Upper lobe of right lung (tissue), 1 donor: ENCODE data around the gene CHMP4B. TPM values are rescaled to one million over a fixed set of nuclear protein-coding genes. Genes with fewer than 3 reads are reported as not detected.

Experiments used
- ATAC-seq: fragments of 200-7000 bp; cut with Tn5 transposase; one replicate; pipeline ENCODE4 v1.9.1; 2020; ENCODE audit warnings: mild to moderate bottlenecking, moderate library complexity
- DNase-seq: peaks from one replicate; pipeline ENCODE4 v3.0.0-alpha.2; 2020
- H3K27ac ChIP-seq: fragments of 200-600 bp; one replicate; pipeline ENCODE4 v1.8.0; 2022
- H3K27me3 ChIP-seq: fragments of 200-600 bp; one replicate; pipeline ENCODE4 v1.8.0; 2022; ENCODE audit warnings: mild to moderate bottlenecking
- H3K36me3 ChIP-seq: fragments of 200-600 bp; one replicate; pipeline ENCODE4 v1.8.0; 2022
- H3K4me1 ChIP-seq: fragments of 200-600 bp; one replicate; pipeline ENCODE4 v1.8.0; 2022
- H3K4me3 ChIP-seq: fragments of 200-600 bp; one replicate; pipeline ENCODE4 v1.8.0; 2022; ENCODE audit warnings: mild to moderate bottlenecking
- H3K9me3 ChIP-seq: fragments of 200-600 bp; one replicate; pipeline ENCODE4 v1.8.0; 2022
- intact Hi-C: fragments of 100-400 bp; cut with DNase I; formaldehyde crosslinking; loops from one replicate; pipeline ENCODE4 v1.11.0; 2022
- total RNA-seq: library from RNA; stranded (reverse); fragmentation: NEBNext Ultra II Directional; extraction: Animal tissue kit (Norgen Biotek cat#: 25700); gene quantifications from one replicate; pipeline ENCODE4 v1.2.1, GENCODE V29; 2021
- TF ChIP-seq, protein P1 (sequence below): fragments of 200-600 bp; IDR thresholded peaks from one replicate; pipeline ENCODE4 v1.8.0; 2022; ENCODE audit warnings: antibody characterized with exemption
- donor health status: DM: no; HTN: yes; CAD: no; lungs with severe emphysema.

CHMP4B gene
- total RNA-seq, 1 donor from 2014 or later, result 86.6 TPM

DNA sequence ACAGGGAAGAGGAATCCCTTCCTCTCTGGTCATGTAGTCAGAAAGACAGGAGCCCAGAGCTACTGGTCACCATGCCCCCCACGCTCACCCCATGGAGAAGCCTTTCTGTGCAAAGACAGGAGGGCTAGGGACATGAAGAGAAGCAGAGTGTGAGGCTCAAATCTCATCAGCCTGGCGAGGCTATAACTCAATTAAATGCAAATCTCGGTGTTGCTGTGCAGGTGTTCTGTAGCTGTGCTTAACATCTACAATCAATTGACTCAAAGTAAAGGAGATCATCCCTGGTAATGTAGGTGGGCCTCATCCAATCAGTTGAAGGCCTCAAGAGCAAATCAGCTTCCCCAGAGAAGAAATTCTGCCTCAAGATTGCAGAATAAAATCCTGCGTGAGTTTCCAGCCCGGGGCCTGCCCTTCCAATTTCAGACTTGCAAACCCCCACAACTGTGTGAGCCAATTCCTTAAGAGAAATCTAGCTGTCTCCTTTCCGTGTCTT is 64.4 kb downstream of the CHMP4B start:
- peaks cover 4% of the 10 kb centered on the region for H3K4me1 ChIP-seq
- H3K36me3 ChIP-seq, result no peaks in the 10 kb centered on the region
- intact Hi-C loops, result no loop called here
- H3K27me3 ChIP-seq, result no peaks in the 10 kb centered on the region
- peaks cover 8% of the 10 kb centered on the region for H3K9me3 ChIP-seq
- TF ChIP-seq, protein P1, sequence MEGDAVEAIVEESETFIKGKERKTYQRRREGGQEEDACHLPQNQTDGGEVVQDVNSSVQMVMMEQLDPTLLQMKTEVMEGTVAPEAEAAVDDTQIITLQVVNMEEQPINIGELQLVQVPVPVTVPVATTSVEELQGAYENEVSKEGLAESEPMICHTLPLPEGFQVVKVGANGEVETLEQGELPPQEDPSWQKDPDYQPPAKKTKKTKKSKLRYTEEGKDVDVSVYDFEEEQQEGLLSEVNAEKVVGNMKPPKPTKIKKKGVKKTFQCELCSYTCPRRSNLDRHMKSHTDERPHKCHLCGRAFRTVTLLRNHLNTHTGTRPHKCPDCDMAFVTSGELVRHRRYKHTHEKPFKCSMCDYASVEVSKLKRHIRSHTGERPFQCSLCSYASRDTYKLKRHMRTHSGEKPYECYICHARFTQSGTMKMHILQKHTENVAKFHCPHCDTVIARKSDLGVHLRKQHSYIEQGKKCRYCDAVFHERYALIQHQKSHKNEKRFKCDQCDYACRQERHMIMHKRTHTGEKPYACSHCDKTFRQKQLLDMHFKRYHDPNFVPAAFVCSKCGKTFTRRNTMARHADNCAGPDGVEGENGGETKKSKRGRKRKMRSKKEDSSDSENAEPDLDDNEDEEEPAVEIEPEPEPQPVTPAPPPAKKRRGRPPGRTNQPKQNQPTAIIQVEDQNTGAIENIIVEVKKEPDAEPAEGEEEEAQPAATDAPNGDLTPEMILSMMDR, result no peak
- no peak overlapping the region for H3K4me3 ChIP-seq
- no peak overlapping the region for H3K27ac ChIP-seq
- no peak for ATAC-seq
- no peak for DNase-seq

DNA sequence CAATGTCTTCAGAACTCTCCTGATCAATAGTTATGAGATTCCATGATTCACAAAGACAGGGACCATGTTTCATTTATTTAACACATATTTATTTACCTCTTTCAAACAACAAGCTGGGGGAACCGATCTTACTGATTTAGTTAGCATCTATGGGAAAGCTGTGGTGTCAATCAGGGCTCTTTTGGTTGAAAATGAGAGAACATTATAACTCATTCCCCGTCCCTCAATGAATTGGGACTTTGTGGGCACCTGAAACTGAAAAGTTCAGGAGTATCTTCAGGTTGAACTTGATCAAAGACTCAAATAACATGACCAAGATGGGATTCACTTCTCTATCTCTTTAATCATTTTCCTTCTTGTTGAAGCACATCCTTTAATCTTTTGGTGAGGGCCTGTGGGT is 67.4 kb downstream of the CHMP4B start:
- Histone ChIP-seq H3K27me3 (no peaks in the 10 kb centered on the region), H3K9me3 (peaks cover 8% of the 10 kb centered on the region), H3K36me3 (no peaks in the 10 kb centered on the region), H3K4me1 (no peaks in the 10 kb centered on the region), H3K4me3 (no peak overlapping the region), H3K27ac (no peak overlapping the region)
- intact Hi-C loops, result no loop called here
- DNase-seq (no peak), ATAC-seq (no peak)
- TF ChIP-seq, protein P1, result no peak

DNA sequence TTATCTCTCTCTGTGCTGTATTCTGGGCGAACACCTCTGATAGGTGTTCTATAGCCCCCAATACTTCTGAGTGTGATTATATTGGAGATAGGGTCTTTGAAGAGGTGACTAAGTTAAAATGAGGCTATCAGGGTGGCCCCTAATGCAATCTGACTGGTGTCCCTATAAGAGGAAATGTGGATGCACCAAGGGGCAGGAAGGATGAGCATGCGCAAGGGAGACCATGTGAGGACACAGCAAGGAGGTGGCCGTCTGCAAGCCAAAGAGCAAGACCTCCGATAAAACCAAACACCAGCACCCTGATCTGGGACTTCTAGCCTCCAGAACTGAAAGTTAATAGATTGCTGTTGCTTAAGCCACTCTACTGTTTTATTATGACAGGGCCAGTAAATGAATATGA is 69.2 kb downstream of the CHMP4B start:
- Histone ChIP-seq H3K4me1 (no peaks in the 10 kb centered on the region), H3K27me3 (no peaks in the 10 kb centered on the region), H3K4me3 (no peak overlapping the region), H3K9me3 (peaks cover 8% of the 10 kb centered on the region), H3K27ac (no peak overlapping the region), H3K36me3 (no peaks in the 10 kb centered on the region)
- TF ChIP-seq, protein P1, result no peak
- intact Hi-C loops, result no loop called here
- ATAC-seq (no peak), DNase-seq (no peak)

DNA sequence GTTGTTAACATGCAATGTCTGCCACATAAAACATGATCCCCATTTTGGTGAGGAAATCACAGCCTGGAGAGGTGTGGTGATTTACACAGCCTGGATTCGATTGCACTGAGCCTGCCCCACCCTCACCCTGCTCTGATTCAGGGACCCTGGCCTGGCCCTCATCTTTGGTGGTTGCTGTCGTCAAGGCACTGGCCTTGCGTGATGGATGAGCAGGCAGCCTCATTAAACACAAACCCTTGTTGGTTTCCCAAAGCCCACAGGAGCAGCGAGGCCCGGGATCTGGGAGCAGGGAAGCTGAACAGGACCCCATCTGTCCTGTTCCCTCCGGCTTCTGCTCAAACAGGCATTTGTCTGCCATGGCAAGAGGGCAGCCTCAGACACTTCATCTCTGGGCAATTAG is 70.8 kb downstream of the CHMP4B start:
- TF ChIP-seq, protein P1, result no peak
- H3K9me3 ChIP-seq, result peaks cover 8% of the 10 kb centered on the region
- no peak overlapping the region for H3K4me3 ChIP-seq
- intact Hi-C loops, result no loop called here
- no peak for ATAC-seq
- H3K27ac ChIP-seq, result no peak overlapping the region
- H3K4me1 ChIP-seq, result no peaks in the 10 kb centered on the region
- no peaks in the 10 kb centered on the region for H3K36me3 ChIP-seq
- no peak for DNase-seq
- H3K27me3 ChIP-seq, result no peaks in the 10 kb centered on the region

DNA sequence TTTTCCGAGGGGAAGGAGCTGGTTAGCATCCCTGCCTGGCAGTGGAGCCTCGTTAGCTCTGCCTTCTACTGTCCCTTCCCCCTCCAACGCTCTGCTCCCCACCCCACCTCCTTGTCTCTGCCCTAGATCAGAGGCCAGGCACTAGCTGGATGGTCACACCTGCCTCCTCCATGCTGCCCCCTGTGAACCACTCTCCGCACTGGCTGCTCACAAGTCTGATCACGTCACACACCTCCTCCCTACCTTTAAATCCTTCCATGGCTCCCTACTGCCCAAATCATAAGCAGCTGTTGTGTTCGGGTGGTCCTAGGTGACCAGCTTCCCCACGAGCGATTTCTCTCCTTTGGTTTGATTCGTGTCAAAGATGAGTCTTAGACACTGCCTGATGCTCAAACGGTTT is 71.3 kb downstream of the CHMP4B start:
- Histone ChIP-seq H3K4me1 (no peaks in the 10 kb centered on the region), H3K27ac (no peak overlapping the region), H3K4me3 (no peak overlapping the region), H3K9me3 (peaks cover 8% of the 10 kb centered on the region), H3K27me3 (no peaks in the 10 kb centered on the region), H3K36me3 (no peaks in the 10 kb centered on the region)
- ATAC-seq (no peak), DNase-seq (no peak)
- intact Hi-C loops, result no loop called here
- TF ChIP-seq, protein P1, result no peak

DNA sequence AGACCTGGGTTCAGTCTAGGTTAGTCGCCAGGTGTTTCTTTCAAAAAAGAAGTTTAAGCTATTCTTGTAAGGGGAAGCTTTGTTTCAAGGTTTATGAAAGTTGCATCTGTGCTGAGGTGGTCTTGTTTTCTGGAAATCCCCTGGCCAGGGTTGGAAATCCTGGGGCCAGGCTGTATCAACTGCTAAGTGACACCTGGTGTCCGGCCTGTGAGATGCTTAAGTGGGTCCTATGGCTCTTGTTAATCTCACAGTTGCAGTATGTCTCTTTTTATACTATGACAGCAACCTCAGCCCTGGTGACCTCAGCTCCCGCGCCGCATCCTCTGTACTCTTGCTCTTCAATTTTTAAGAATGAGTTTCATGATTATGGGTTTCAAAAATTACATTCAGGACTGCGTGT is 72.0 kb downstream of the CHMP4B start:
- intact Hi-C loops, result no loop called here
- Histone ChIP-seq H3K27me3 (no peaks in the 10 kb centered on the region), H3K36me3 (no peaks in the 10 kb centered on the region), H3K4me3 (no peak overlapping the region), H3K27ac (no peak overlapping the region), H3K4me1 (no peaks in the 10 kb centered on the region), H3K9me3 (peaks cover 8% of the 10 kb centered on the region)
- ATAC-seq (no peak), DNase-seq (no peak)
- TF ChIP-seq, protein P1, result no peak
